Heart left ventricle (tissue), 16 donors: ENCODE measurements around the gene ANGPTL2. TPM values are rescaled to one million over a fixed set of nuclear protein-coding genes. Genes with fewer than 3 reads are reported as not detected.

Experiments
- ATAC-seq, 4 donors: fragments of 200-7000 bp; cut with Tn5 transposase; one replicate each; pipeline ENCODE4 v1.9.1; 2020 to 2022; ENCODE audit warnings: moderate library complexity in 4 of 4, mild to moderate bottlenecking in 3 of 4, moderate number of reproducible peaks in 1 of 4
- DNase-seq, 5 donors: peaks; one replicate each; pipeline ENCODE4 v3.0.0-alpha.2; 2020
- H3K27ac ChIP-seq, 12 donors: fragments of 200-600 bp; sonication (generic) in 4 of 12; one replicate each; pipeline versions ENCODE4 v1.5.0 to v1.8.0; 2016 to 2022; ENCODE audit warnings: mild to moderate bottlenecking in 2 of 12
- H3K27me3 ChIP-seq, 9 donors: fragments of 200-600 bp; sonication (generic) in 2 of 9; one replicate each; pipeline versions ENCODE4 v1.5.1 to v1.8.0; 2016 to 2022; ENCODE audit warnings: mild to moderate bottlenecking in 3 of 9
- H3K36me3 ChIP-seq, 9 donors: fragments of 200-600 bp; sonication (generic) in 2 of 9; one replicate each; pipeline versions ENCODE4 v1.5.0 to v1.8.0; 2018 to 2022; ENCODE audit warnings: mild to moderate bottlenecking in 2 of 9
- H3K4me1 ChIP-seq, 12 donors: fragments of 200-600 bp; sonication (generic) in 4 of 12; one replicate each; pipeline versions ENCODE4 v1.5.0 to v1.8.0; 2016 to 2022; ENCODE audit warnings: mild to moderate bottlenecking in 3 of 12
- H3K4me3 ChIP-seq, 12 donors: fragments of 200-600 bp; sonication (generic) in 4 of 12; one replicate each; pipeline versions ENCODE4 v1.5.0 to v1.8.0; 2017 to 2022; ENCODE audit warnings: mild to moderate bottlenecking in 9 of 12, moderate library complexity in 4 of 12
- H3K9me3 ChIP-seq, 12 donors: fragments of 200-600 bp; sonication (generic) in 4 of 12; one replicate each; pipeline versions ENCODE4 v1.5.0 to v1.8.0; 2016 to 2022; ENCODE audit warnings: mild to moderate bottlenecking in 1 of 12
- POLR2A ChIP-seq, 2 donors: fragments of 450-650 bp; IDR thresholded peaks; one replicate each; pipeline ENCODE4 v1.6.1; 2017; ENCODE audit warnings: antibody characterized with exemption in 2 of 2, mild to moderate bottlenecking in 2 of 2, moderate library complexity in 2 of 2
- WGBS, 4 donors: extraction: QIAGEN DNeasy Blood & Tissue Kit in 2 of 4; methylation state at CpG; one replicate each; pipeline versions ENCODE4 v1.1.5 to v1.1.7; 2013 to 2018; 5-methylcytosine and 5-hydroxymethylcytosine counted together
- intact Hi-C, 10 donors: fragments of 100-400 bp; cut with DNase I; formaldehyde crosslinking; loops; one replicate each; pipeline versions ENCODE4 v1.11.1 to v1.14.2; 2022
- polyA plus RNA-seq, 2 donors: library from polyadenylated mRNA; stranded (reverse); fragments of 200-250 nt; gene quantifications; one replicate each; pipeline ENCODE4 v1.2.3, GENCODE V29; 2013
- total RNA-seq, 9 donors: library from RNA; depleted of rRNA in 2 of 9; stranded (reverse); fragments of >200 nt in 2 of 9; fragmentation: NEBNext Ultra II Directional in 3 of 9; extraction: Animal tissue kit (Norgen Biotek cat#: 25700) in 3 of 9; gene quantifications; one replicate each; pipeline versions ENCODE4 v1.1.0 to v1.2.4, GENCODE V29; 2016 to 2023
- TF ChIP-seq, protein P1 (sequence below), 12 donors: fragments of 200-600 bp; sonication (generic) in 4 of 12; IDR thresholded peaks; one replicate each; pipeline versions ENCODE4 v1.5.0 to v1.8.0; 2018 to 2022; ENCODE audit warnings: antibody characterized with exemption in 12 of 12, mild to moderate bottlenecking in 5 of 12
- donor health status: ischemic (EF 13 %, LVEDD 7.1; RV severe dilation, severe dysfunction).
- donor health status: healthy with polysubstance abuse.
- donor health status: DM: no; HTN: yes; CAD: no.
- donor health status: DM: no; HTN: no; CAD: no.
- donor health status: ischemic (EF 25% LVEDD 6.9; RV normal size, moderate dysfunction).
- donor health status: ischemic (EF 25% LVEDD 5.7; RV mildly dilated, moderate dysfunction).
- donor health status: healthy.
- donor health status: DM: yes; HTN: yes; CAD: no.
- donor health status: ischemic (EF 35%, LVEDD 5.7; RV mildly dilated, moderate dysfunction).
- donor health status: nonischemic (EF 11% LVEDD 7.7; RV severe dilation, severe dysfunction).
- donor health status: DM: yes; HTN: yes; CAD: no.
- donor health status: PGD.
- donor health status: ischemic (EF 29% LVEDD 5.4; RV normal size, mild dysfunction).
- donor health status: nonischemic (EF 23%, LVEDD 6.1; RV moderate dilation, normal function).

Gene ANGPTL2
- total and polyA plus RNA-seq, 11 donors = 17.0 to 92.5 (median 45.8) TPM

DNA sequence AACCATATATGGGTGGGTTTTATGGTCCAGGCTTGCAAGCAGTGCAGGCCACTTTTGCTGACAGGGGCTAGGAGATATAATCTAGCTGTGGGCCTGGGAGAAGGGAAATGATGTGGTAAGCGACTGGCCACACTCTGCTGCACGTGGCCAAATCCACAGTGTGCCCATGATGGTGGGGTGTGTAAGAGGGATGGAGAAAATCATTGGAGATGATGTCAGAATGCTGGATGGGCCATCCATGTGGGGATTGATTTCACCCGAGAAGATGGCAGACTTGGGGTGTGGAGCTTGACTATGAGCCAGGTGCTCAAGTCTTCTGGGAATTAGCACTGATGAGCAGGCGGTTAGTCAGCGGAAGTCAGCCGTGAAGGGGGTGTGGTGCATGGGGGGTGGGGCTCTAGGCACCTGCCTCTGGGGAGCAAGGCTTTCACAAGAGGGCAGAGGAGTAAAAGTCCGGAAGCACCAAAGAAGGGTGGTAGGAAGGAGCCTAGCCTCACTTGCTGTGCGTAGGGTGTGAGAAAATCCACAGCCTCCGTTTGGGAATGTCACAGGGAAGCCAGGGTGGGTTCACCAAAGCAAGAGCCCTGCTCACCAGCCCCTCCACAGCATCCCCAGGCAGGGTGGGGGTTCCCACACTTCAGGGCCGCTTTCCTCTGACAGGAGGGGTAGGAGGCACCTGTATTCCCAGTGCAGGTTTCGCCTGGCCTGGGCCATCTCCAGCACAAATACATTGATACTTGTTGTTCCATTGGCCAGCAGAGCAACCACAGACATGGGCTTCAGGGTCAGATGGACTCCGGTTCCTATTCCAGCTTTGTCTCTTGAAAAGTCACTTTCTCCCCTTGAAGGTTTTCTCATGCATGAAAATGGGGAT is 44.5 kb upstream of the ANGPTL2 start:
- H3K4me1 ChIP-seq = peaks cover 0 to 29% (median 16%) of the 10 kb centered on the region in 12 donors
- no peaks in the 10 kb centered on the region for H3K27me3 ChIP-seq
- no peak for DNase-seq
- TF ChIP-seq, protein P1, sequence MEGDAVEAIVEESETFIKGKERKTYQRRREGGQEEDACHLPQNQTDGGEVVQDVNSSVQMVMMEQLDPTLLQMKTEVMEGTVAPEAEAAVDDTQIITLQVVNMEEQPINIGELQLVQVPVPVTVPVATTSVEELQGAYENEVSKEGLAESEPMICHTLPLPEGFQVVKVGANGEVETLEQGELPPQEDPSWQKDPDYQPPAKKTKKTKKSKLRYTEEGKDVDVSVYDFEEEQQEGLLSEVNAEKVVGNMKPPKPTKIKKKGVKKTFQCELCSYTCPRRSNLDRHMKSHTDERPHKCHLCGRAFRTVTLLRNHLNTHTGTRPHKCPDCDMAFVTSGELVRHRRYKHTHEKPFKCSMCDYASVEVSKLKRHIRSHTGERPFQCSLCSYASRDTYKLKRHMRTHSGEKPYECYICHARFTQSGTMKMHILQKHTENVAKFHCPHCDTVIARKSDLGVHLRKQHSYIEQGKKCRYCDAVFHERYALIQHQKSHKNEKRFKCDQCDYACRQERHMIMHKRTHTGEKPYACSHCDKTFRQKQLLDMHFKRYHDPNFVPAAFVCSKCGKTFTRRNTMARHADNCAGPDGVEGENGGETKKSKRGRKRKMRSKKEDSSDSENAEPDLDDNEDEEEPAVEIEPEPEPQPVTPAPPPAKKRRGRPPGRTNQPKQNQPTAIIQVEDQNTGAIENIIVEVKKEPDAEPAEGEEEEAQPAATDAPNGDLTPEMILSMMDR (IDR thresholded peaks at IDR 0.05) = no peak
- TF ChIP-seq POLR2A (IDR thresholded peaks at IDR 0.05) = no peak
- no peaks in the 10 kb centered on the region for H3K9me3 ChIP-seq
- H3K4me3 ChIP-seq = no peak overlapping the region
- peaks cover 0 to 5% (median 0%) of the 10 kb centered on the region in 9 donors for H3K36me3 ChIP-seq
- no peak for ATAC-seq
- no peak overlapping the region for H3K27ac ChIP-seq
- 83 to 87% (median 86%) methylated on average over 12 of the region's 12 CpGs for WGBS, 4 donors
- intact Hi-C loops = loop anchor here in 1 of 10 donors (10.0 kb wide), 1 partner anchor 122 kb away; no protein-coding TSS in a partner anchor

DNA sequence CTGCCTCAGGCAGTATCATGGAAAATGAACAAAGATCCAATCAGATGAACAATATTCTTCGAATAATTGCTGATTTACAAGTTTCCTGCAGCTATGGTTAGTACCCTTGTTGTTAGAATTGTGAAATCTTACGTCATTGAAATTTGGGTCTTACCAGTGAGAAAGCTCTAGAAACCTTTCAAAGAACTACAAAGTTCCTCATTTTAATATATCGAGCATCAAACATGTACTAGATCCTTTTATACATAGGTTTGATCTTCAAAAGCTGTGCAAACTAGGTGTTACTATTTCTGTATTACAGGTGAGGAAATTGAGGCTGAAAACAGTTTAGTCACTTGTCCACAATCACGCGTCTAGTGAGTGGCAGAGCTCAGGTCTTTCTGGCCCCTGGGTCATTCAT is 43.7 kb upstream of the ANGPTL2 start:
- DNase-seq (no peak), ATAC-seq (no peak)
- Histone ChIP-seq H3K4me3 (no peak overlapping the region), H3K4me1 (peaks cover 0 to 34% (median 16%) of the 10 kb centered on the region in 12 donors), H3K36me3 (peaks cover 0 to 5% (median 0%) of the 10 kb centered on the region in 9 donors), H3K27ac (no peak overlapping the region), H3K27me3 (no peaks in the 10 kb centered on the region), H3K9me3 (no peaks in the 10 kb centered on the region)
- TF ChIP-seq POLR2A (IDR thresholded peaks at IDR 0.05) = no peak
- TF ChIP-seq, protein P1 (IDR thresholded peaks at IDR 0.05) = no peak
- intact Hi-C loops = loop anchor here in 1 of 10 donors (10.0 kb wide), 1 partner anchor 121 kb away; no protein-coding TSS in a partner anchor
- 91 to 94% (median 93%) methylated on average over 5 of the region's 5 CpGs for WGBS, 4 donors

DNA sequence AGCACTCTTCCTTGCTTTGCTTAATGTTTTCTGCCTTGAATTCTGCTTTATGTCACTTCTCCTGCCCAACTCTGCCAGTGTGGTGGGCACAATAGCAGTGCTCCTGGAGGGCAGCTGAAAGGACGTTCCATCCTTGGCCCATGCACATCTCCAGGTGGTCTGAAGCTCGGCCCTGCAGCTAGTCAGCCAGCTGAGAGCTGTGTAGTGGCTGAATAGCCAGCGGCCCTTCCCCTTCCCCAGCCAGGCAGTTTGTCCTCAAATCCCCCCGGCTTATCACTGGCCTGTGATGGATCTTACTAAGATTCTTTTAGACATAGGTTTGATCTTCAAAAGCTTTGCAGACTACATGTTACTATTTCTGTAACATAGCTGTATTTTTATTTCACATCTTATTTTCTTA is 42.7 kb upstream of the ANGPTL2 start:
- no peaks in the 10 kb centered on the region for H3K27me3 ChIP-seq
- DNase-seq (peak in 1 of 5 donors; percentile 3), ATAC-seq (no peak)
- TF ChIP-seq, protein P1 (IDR thresholded peaks at IDR 0.05) = no peak
- TF ChIP-seq POLR2A (IDR thresholded peaks at IDR 0.05) = no peak
- H3K27ac ChIP-seq = no peak overlapping the region
- intact Hi-C loops = loop anchor here in 1 of 10 donors (10.0 kb wide), 1 partner anchor 120 kb away; no protein-coding TSS in a partner anchor
- peaks cover 0 to 5% (median 0%) of the 10 kb centered on the region in 9 donors for H3K36me3 ChIP-seq
- WGBS, 4 donors = 63 to 73% (median 68%) methylated on average over 4 of the region's 4 CpGs
- H3K9me3 ChIP-seq = no peaks in the 10 kb centered on the region
- H3K4me3 ChIP-seq = no peak overlapping the region
- H3K4me1 ChIP-seq = peaks cover 0 to 35% (median 17%) of the 10 kb centered on the region in 12 donors

DNA sequence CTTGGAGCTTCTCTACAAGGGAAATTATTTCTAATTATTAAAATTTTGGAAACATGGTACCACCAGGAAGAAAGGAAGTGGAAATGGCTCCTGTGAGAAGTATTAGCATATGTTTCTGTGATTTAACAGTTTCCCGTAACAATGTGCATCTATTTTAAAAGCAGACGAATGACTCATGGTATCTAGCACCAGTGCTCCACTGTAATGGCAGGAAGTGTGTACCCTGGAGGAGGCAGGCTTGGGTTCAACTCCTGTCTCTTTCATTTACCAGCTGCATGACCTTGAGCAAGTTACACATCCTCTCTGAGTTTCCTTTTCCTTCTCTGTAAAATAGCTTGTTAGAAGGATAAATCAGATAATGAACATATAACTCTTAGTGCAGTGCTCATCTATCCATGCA is 41.0 kb upstream of the ANGPTL2 start:
- H3K4me3 ChIP-seq = no peak overlapping the region
- H3K27ac ChIP-seq = peak overlapping the region in 8 of 12 donors; percentile 15 to 77 (median 53)
- no peaks in the 10 kb centered on the region for H3K9me3 ChIP-seq
- peaks cover 0 to 5% (median 0%) of the 10 kb centered on the region in 9 donors for H3K36me3 ChIP-seq
- WGBS, 4 donors = 15 to 34% (median 19%) methylated on average over 2 of the region's 2 CpGs
- DNase-seq = peak in 2 of 5 donors; percentile 23 to 63
- intact Hi-C loops = loop anchor here in 1 of 10 donors (10.0 kb wide), 1 partner anchor 119 kb away; no protein-coding TSS in a partner anchor
- no peaks in the 10 kb centered on the region for H3K27me3 ChIP-seq
- H3K4me1 ChIP-seq = peaks cover 0 to 50% (median 21%) of the 10 kb centered on the region in 12 donors
- peak in 3 of 4 donors; percentile 77 to 82 (median 80) for ATAC-seq
- TF ChIP-seq POLR2A (IDR thresholded peaks at IDR 0.05) = no peak
- TF ChIP-seq, protein P1 (IDR thresholded peaks at IDR 0.05) = no peak
